Renal cortical epithelial cell (primary cell): Measurements from ENCODE around the gene ZNF883. TPM values are rescaled to one million over a fixed set of nuclear protein-coding genes. Genes with fewer than 3 reads are reported as not detected.
"Not testable (repeated sequence)": the region's sequence is repeated elsewhere in the genome, so short reads cannot be mapped to it uniquely, and the experiment has no call there.

ENCODE experiments used
- DNase-seq: peaks from one replicate; pipeline ENCODE4 v3.0.0-alpha.2; 2011; ENCODE audit warnings: low read depth
- total RNA-seq: library from RNA; depleted of rRNA; stranded (reverse); fragments of >200 nt; gene quantifications from 2 replicates; pipeline ENCODE4 v1.2.3, GENCODE V29; 2014

The ZNF883 gene
- total RNA-seq, result 2.8 and 6.8 TPM in 2 replicates

- DNase-seq, result peak; percentile 52
These were observed at the start of gene ZNF883 for GRCh38 chr9:113011911-113012381. Gene ZNF883, minus strand, starts transcription at chr9:113012192.

DNA sequence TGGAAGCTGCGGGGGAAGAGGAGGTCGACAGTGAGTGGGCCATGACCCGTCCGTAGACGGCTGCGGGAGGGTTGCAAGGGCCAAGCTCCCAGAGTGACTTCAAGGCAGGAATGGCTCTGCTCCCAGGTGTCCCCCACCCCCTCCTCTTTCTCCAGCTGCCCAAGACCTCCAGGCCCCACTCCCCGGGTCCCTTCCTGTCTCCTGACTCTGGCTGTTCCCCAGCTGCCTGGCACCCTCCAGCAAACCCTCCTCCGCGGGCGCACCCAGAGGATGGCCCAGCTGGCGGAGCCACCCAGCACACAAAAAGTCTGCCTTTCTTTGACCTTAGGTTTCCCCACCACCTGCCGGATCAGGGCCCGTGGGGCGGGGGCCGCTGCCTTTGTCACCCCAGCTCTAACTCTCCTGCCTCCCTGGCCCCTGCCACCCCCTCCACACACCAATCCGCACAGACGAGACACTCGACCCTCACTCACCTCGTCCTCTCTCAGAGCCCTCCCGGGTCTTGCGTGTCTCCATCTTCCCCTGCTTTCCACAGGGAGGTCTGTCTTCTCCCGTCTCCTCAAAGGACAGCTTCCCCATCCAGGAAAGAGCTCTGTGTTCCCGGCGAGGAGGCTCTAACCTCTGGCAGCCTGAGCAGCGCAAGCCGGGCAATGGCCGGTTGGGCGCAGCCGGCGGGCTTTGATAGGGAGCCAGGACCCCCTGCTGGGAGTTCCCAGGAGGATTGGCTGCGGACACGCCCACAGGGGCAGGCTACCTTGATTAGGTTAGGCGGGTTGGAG lies 49.3 kb upstream of the ZNF883 start:
- DNase-seq, result not testable (repeated sequence)

- DNase-seq, result not testable (repeated sequence)
These were observed 47.7 kb upstream of the ZNF883 start for GRCh38 chr9:113059581-113060284.

DNA sequence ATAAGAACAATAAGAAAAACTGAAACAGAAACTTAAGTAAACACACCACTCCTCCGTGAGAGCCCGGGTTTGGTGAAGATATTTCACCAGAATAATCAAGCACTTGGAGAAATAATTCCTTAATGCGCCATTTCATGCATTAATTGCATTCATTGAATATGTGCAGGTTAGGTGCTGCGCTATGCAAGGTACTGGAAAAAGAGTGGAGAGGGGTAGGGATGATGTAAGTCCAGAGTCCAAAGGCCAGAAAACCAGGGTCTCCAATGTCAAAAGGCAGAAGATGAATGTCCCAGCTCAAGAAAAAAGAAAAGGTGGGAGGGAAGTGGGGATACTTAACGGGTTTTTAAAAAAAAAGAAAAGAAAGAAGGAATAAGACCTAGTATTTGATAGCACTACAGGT lies 45.2 kb upstream of the ZNF883 start:
- DNase-seq, result no peak

DNA sequence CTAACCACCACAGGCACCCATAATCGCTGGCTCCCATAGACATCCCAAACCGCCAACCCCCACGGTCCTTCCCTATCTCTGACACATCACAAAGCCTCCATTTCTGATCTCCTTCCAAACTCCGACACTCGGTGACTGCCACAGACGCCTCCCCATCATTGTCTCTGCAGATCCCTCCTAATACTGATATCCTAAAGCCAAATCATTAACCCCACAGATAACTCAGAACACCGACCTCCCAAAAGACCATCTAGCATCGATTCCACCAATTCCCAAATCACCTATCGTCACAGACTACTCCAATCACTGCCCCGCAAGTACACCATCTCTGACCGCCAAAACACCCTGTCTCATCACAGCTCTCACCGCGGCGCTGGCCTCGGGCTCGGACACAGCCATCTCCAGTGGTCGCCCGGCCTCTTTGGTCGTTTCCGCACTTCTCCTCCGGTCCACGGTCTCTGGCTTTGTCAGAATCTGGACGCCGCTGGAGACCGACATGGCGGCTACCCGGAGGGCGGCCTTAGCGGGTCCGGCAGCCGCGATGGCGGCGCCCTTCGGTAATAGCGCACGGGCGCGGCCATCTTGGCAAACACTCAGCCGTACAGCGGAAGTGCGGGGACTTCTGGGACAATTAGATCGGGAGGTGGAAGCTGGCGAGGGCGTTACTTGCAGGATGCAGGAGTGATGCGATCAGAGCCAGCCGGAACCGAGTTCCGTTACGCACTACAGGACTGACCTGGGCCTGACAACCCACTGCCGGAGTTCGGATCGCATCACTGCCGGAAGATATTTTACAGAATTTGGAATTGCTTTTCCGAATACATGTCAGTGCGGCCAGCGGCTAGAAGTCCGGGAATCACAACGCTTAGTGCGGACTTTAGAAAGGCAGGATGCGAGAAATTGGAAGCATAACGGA lies 44.5 kb upstream of the ZNF883 start, which contains the start of gene ZFP37:
TSS of gene ZFP37 (minus strand) at position 534 of the 916 bp plus-strand sequence. CDS start at position 498, 36 bp downstream.
- DNase-seq, result peak; percentile 93

DNA sequence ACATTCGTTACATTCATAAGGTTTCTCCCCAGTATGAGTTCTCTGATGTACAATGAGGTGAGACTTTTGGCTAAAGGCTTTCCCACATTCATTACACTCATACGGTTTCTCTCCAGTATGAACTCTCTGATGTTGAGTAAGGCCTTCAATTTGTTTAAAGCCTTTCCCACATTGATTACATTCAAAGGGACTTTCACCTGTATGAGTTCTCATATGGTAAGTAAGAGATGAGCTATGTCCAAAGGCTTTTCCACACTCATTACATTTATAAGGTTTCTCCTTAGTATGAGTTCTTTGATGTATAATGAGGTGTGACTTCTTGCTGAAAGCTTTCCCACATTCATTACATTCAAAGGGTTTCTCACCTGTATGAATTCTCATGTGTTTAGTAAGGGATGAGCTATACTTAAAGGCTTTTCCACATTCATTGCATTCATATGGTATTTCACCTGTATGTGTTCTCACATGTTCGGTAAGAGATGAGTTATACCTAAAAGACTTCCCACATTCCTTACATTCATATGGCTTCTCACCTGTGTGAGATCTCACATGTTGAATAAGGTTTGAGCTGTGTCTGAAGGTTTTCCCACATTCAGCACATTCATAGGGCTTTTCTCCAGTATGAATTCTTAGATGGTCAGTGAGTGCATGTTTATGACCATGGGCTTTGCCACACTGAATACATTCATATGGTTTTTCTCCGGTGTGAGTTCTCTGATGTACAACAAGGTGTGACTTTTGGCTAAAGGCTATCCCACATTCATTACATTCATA lies 31.1 kb upstream of the ZNF883 start:
- peak; percentile 3 for DNase-seq

GRCh38 chr9:113026200-113026599 lies 14.2 kb upstream of the ZNF883 start:
- no peak for DNase-seq

GRCh38 chr9:113018247-113018646 lies 6.3 kb upstream of the ZNF883 start:
- DNase-seq, result no peak

DNA sequence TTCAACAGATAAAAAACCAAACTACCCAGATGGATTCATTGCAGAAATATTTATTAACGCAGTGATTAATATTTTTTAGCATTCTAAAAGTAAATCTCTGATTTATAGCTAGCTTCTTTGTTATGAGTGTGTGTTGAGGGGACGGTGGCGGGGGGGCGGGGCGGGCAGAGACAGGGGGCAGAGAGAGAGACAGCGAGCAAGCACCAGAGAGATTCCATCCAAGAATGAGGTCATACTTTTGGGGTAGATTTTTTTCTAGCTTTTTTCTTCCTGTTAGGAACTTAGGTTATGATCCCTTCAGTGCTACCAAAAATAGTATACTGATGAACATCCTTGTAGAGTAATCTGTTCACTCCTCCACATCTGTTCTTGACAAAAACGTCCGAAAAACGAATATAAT lies 500 bp upstream of the ZNF883 start:
- DNase-seq, result no peak

GRCh38 chr9:113005777-113006176 lies 6.2 kb downstream of the ZNF883 start:
- no peak for DNase-seq

DNA sequence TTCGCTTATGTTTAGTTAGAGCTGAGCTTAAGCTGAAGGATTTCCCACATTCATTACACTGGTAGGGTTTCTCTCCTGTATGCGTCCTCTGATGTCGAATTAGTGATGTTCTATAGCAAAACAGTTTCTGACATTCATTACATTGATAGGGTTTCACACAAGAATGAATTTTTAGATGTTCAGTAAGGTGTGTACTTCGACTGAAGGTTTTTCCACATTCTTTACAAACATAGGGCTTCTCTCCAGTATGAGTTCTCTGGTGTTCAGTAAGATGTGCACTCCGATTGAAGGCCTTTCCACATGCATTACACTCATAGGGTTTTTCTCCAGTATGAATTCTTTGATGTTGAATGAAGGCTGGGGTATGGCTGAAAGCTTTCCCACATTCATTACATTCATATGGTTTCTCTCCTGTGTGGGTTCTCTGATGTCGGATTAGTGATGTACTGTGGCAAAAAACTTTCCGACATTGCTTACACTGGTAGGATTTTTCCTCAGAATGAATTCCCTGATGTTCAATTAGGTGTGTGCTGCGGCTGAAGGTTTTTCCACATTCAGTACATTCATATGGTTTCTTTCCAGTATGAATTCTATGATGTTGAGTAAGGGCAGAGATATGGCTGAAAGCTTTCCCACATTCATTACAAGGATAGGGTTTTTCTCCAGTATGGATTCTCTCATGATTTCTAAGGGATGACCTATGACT lies 14.6 kb downstream of the ZNF883 start:
- DNase-seq, result no peak

DNA sequence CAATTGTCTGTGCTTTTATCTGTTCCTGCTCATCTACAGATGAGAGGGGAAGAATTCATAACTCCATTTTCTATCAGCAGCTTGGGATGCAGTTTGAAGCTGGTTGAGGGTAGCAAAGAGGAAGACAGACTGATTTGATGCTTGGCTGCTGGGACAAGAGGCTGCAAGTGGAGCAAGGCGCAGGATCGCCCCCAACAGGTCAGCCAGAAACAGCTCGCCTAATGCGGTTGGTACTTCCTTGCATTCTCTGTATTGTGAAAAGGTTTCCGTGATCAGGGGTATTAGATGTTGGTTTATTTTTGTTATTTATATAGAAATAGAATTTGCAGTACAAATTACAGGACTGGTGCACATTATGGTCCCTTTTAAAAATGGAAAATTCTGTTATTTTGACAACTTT lies 40.6 kb downstream of the ZNF883 start:
- DNase-seq, result no peak

DNA sequence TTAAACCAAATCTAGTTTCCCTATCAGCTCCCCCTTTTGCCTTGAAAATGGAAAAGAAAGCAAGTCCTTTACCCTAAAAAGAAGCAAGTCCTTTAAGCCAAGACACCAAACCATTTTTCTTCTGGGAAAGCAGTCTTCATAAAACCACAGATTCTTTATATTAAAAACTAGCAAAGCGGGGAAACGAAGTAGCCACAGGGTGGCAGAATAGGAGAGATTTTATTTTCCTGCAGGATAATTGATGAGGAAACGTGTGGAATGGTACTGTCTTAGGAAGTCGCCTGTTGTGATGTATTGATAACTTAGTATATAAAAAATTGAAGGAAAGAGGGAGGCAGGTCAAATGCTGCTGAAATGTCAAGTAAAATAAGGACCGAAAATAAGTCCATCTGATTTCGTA lies 41.1 kb downstream of the ZNF883 start:
- no peak for DNase-seq

DNA sequence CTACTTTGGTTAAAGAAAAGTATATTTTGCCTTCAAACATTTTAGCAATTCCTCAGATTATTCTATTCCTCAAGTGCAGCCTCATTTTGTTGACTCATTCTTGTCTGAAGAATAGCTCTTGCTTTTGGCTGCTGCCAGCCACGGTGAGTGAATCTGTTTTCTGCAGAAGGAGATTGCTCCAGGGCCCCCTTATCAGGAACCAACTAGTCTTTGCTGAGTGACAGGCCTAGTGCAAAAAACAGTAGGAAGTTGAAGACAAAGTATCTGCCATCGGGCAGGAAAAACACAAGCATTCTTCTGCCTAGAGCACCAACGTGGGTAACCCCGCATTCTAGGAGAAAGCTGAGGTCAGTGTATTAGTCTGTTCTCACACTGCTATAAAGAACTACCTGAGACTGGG lies 42.3 kb downstream of the ZNF883 start:
- no peak for DNase-seq

GRCh38 chr9:112955550-112955949 lies 56.4 kb downstream of the ZNF883 start:
- no peak for DNase-seq

- no peak for DNase-seq
These were observed 66.3 kb downstream of the ZNF883 start for GRCh38 chr9:112945620-112946208.

DNA sequence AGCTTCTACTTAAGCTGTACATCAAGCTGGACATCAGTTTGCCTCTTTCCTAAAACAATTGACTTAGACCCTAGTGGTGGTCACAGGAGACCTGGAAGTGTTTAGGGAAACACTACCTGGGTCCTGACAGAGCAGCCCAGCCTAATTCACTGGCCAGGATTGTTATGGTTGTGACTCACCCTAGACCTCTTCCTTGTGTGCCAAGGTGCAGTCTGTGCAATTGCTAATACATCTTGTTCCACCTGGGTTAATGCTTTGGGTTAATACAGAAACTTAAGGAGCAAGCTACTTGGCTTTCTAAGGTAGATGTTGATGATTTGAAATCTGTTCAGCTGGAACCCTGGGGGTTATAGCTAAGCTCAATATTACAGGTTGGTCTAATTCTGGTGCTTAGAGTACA lies 72.6 kb downstream of the ZNF883 start:
- peak; percentile 25 for DNase-seq

- no peak for DNase-seq
These were observed 78.3 kb downstream of the ZNF883 start for GRCh38 chr9:112933696-112934095.

DNA sequence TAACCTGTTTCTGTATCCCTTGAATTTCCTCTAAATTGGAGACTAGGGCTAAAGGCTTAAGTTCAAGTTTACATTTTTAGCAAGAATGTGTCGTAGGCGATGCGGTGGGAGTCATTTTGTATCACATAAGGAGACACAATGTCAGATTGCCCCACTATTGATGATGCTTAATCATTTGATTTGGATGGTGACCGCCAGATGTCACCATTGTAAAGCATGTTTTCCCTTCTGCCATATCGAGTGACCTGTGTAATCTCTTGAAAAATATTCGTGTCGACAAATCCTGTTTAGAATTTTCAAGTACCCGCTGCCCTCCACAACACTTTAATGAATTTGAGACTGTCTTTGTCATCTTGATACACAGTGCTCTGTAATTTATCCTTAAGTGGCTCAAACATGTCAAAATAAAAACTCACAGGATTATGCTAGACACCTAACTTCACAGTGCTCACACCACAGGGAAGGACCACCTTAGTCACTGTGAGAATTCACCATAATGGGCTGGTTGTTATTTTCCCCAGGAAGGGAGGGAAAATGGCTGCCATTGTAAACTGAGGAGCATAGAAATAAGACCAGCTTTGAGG lies 86.8 kb downstream of the ZNF883 start:
- peak; percentile 29 for DNase-seq

GRCh38 chr9:112921549-112921948 lies 90.4 kb downstream of the ZNF883 start:
- peak; percentile 53 for DNase-seq
